Fibroblast of peridontal ligament (primary cell): Measurements from ENCODE around the gene CHST8.
A peak's percentile ranks its signal among the peaks of the same experiment; 100 is the strongest.

Source experiments
- DNase-seq: peaks from one replicate; pipeline ENCODE4 v3.0.0-alpha.2; 2010; ENCODE audit errors: extremely low read depth

The CHST8 gene

GRCh38 chr19:33794683-33795369, 173.1 kb downstream of the CHST8 start:
- peak; percentile 47 for DNase-seq

DNA sequence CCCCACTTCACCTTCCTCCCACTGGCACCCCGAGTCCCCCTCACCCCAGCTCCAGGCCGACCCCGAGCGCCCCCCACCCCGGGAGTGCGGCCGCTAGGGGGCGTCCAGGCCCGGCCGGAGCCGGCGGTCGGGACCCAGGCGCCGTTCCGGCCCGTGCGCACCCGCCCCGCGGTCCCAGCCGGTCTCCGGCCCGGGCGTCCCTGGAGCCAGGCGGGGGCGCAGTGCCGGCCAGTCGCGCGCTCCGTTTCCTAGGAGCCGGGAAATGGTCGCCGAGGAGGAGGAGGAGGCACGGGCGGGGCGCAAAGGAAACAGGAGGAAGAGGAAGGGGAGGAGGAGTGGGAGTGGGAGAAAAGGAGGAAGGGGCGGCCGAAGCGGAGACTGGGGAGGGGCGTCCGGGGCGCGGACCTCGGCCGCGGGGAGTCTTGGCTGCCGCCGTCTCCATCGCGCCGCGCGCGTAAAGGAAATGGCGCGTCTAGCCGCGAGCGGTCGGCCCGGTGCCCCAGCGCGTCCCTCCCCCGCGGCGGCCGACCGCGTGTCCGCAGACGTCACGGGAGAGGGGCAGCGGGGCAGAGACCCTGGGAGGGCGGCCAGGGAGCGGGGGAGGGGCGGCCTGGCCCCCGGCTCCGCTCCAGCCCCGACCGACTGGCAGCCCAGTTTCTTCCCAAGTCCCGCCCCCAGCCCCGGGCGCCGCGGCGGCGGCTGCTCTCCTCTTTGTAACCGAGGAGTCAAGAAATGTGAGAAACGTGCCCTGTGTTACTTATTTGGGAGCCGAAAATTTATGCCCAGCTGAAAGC, 173.8 kb downstream of the CHST8 start:
- DNase-seq = peak; percentile 71

- DNase-seq = peak; percentile 31
Measured at GRCh38 chr19:33796164-33796875, 174.6 kb downstream of the CHST8 start, which contains the start of gene KCTD15. KCTD15 (plus strand) TSS chr19:33796870; CDS start chr19:33800455, 3,585 bp downstream.

- peak; percentile 41 for DNase-seq
Measured at GRCh38 chr19:33797802-33798671, 176.3 kb downstream of the CHST8 start.

- peak; percentile 46 for DNase-seq
Measured at GRCh38 chr19:33798681-33799111, 176.9 kb downstream of the CHST8 start.

DNA sequence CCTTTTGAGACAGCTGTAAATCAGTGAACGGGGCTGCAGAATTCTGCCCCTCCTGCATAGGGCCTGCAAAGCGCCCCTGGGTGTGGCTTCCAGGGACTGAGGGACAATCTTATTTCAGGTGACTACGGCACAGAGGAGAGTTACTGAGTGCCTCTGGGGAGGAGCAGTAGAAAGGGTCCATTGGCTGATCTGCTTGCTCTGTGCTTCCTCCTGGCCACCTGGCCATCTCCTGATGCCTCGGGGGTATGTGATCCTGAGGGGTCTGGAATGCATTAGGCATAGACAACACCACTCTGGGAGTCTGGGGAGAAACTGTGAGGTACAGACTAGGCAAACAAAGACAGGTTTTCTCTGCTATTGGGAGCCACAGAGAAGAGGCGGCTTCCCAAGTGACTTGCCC, 177.7 kb downstream of the CHST8 start:
- no peak for DNase-seq

DNA sequence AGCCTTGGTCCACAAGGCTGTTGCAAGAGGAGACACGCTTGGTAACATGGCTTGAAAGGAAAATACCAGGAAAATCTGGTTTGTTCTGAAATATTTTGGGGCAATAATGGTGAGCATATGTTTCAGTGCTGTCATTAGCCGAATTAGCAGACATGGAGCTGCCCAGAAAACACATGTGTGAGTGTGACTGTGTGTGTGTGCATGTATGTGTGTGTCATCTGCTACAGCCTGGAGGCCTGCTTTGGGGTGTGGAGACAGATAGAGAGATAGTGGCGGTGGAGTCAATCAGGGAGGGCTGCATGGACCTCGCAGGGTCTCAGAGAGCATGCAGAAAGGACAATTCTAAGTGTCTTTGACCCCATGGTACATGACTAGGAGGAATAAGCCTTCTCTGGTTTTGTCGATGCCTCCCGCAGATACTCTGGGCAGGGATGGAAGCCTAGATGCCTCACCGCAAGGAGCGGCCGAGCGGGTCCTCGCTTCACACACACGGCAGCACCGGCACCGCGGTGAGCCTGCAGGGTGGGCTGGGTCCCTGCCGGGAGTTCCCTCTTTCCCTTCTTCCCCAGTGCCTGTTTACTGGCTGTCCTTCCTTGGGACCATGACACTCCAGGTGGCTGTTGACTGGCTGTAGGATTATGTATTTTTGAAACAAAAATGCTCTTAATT, 178.4 kb downstream of the CHST8 start:
- no peak for DNase-seq

GRCh38 chr19:33801411-33801810, 179.7 kb downstream of the CHST8 start:
- DNase-seq = no peak

- no peak for DNase-seq
Measured at GRCh38 chr19:33802001-33802400, 180.2 kb downstream of the CHST8 start.

DNA sequence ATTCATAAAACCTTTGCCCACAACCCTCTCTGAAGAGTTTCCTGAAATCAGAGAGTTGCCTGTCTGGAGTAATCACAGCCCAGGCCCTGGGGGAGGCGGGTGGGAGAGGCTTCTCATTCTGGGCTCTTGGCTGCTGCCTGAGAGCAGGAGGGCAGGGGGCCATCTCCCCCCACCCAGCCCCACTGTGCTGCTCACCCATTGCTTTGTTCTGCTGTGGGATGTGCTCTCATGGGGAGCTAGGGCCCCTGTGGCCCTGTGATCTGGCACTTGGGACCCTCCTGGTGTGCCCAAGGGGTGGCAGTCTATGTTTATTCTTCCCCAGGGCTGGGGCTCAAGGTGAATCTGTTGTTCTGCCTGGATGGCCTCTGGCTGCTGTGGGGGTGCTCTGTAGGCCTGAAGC, 181.0 kb downstream of the CHST8 start:
- DNase-seq = no peak

DNA sequence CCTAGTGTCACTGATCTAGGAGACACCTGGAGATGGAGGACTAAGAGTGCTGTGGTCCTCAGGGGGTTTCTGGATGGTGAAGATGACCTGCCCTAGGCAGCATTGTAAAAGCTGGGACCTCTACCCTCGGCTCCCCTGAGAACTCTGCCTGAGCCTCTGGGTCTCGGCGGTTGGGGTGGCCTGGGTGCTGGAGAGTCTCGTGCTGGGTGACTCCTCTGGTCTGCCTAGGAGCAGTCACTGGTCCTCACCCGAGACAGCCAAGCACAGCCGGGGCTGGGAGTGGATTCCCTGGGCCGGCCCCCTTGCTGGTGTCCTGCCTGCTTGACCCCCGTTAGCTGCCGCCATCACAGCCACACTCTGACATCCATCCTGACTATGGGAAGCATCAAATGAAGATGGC, 181.6 kb downstream of the CHST8 start:
- DNase-seq = no peak

- DNase-seq = peak; percentile 80
Measured at GRCh38 chr19:33804021-33804799, 182.5 kb downstream of the CHST8 start.

DNA sequence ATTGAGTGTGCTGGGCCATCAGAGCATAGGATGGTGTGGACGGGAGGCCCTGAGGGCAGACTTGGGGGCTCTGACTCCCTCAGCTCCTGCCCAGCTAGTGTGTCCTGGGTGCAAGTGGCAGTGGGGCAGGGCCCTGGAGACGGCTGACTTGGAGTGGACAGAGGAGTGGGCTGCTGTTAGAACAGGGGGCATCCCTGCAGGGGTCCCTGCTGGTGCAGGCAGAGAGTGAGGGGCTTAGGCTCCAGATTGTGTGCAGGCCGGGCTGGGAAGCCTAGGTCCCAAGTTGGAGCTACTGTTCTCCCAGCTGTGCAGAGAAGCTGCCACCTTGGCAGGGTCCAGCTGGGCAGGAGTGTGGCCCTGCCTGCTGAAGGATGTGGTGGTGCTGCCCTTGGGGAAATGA, 183.6 kb downstream of the CHST8 start:
- DNase-seq = no peak

GRCh38 chr19:33805840-33806433, 184.2 kb downstream of the CHST8 start:
- no peak for DNase-seq

GRCh38 chr19:33806434-33806881, 184.7 kb downstream of the CHST8 start:
- no peak for DNase-seq

DNA sequence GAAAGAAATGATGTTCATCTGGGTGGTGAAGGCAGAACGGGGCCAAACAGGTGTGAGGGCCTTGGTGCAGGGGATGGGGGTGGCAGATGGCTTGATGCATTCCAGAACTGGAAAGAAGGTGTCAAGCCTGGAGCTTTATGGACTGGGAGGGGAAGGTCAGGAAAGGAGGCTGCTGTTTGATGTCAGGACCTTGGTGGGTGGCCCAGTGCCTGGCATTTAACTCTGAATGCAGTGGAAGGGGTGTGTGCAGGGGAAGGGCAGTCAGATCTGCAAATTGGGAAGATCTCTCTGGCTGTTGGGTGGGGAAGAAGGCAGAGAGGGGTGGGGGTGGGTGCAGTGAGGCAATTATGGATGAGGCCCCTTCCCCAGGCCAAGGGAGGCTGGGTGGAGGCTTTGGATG, 186.6 kb downstream of the CHST8 start:
- no peak for DNase-seq

GRCh38 chr19:33809960-33810359, 188.2 kb downstream of the CHST8 start:
- DNase-seq = peak; percentile 33

- DNase-seq = no peak
Measured at GRCh38 chr19:33810821-33811220, 189.1 kb downstream of the CHST8 start.

DNA sequence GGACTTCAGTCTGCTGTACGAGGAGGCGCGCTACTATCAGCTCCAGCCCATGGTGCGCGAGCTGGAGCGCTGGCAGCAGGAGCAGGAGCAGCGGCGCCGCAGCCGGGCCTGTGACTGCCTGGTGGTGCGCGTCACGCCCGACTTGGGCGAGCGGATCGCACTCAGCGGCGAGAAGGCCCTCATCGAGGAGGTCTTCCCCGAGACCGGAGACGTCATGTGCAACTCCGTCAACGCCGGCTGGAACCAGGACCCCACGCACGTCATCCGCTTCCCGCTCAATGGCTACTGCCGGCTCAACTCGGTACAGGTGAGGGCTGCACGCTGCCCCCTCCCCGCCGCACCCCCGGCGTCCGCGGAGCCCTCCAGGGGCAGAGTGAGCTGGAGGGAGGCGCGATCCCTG, 189.5 kb downstream of the CHST8 start:
- no peak for DNase-seq
